CD4-positive, alpha-beta T cell treated with Interleukin-6 for 4 hours (primary cell): ENCODE results near the gene POLN.

ENCODE experiments used
- DNase-seq: peaks from one replicate; pipeline ENCODE4 v3.0.0-alpha.2; 2020; ENCODE audit warnings: mixed read lengths

POLN gene

DNA sequence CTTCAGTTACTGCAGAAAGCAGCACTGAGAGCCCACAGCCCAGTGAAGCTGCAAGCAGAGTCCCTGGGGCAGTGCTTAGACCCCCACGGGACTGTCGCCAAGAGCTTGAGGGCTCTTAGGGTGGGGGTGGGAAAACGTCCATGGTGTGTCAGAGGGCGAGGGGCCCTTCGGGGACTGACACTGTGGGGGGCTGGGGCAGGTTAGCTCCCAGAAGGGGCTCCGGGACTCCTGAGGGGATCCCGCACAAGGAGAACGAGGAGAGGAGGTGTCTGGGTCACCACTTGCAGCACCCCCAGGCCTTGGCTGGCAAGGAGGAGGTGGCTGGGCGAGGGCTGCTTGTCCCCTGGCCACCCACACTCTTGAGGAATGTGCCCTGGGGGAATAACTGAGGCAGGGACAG, 162.0 kb downstream of the POLN start:
- DNase-seq = no peak

GRCh38 chr4:2079006-2079405, 162.9 kb downstream of the POLN start:
- DNase-seq = no peak

DNA sequence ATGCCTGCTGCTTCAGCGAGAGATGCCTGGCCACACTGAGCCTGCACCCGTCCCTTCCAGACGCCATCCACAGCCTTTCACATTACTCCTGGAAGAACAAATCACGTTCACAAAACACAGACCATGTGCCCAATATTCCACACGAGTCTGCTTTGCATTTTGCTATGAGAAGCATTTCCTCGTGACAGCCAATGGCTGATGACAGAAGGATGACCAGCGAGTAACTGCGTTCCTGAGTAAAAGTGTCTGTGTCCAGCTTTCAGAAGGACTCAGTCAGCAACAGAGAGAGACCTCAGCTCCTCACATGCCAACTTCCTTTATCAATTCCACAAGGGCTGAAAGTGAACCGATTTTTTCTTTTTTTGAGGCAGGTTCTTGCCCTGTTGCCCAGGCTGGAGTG, 163.3 kb downstream of the POLN start:
- DNase-seq = no peak

- no peak for DNase-seq
These were observed 164.1 kb downstream of the POLN start for GRCh38 chr4:2077537-2078460.

DNA sequence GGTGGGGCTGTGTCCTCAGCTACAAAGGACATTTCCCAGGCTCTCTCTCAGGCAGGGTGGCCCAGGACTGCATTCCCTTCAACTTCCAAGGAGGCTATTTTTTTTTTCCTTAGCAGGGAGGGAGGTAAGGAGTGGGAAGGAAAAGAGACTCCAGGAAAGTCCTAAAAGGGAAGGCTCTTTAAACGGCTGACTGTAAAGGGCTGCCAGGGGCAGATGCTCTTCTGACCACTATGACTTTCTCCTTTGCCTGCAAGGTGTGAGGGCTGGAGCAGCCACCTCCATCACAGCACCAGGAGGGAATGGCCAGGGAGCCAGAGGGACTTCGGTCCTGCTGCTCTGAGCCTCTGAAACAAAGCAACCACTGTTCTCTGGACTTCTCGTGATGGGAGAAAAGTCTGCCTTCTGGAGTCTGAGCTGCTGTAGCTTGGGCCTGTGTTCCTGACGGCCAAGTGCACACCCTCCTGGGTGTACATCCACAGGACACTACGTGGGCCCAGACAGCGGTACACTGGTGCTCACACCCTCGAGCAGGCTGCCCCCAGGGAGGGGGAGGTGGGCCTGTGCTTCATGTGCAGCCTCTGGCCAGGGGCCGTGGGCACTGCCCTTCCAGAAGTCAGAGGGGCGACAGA, 164.9 kb downstream of the POLN start:
- DNase-seq = no peak

DNA sequence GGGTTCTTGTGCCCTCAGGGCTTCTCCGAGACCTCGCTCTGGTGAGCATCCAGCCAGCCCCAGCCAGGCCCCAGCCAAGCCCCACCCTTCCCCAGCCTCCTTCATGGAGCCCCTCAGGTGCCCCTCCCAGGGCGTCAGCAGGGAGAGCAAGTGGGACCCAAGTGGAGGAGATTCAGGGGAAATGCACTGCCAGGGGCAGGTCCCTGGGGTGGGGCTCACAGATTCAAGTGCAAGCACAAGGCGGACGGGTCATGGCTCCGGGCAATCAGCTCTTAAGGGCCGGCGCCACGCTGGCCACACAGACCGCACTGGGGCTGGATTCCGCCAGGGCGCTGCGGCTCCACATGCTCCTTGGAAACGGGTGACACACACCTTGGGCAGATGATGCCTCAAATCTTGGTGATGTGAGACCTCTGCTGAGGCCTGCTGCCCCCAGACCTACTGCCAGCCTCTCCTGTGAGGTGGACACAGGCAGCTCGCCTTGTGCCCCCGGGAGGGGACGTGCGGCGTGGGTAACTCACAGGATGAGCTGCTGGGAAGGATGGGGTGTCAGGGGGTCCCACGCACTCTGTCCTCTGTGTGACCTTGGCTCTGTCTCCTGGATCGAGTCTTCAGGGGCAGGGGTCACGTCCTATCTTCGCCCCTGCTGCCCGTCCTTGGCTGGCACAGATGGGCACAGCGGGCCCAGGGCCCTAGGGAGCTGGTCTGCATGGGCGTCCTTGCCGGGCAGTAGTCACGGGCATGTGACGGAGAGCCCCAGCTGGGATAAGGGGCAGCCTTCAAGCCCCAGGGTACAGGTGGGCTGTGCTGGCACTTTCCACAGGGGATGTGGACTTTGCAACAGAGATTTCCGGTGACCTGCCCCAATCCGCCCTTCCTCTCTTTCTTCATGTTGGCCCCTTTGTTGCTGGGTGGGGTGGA, 165.7 kb downstream of the POLN start:
- no peak for DNase-seq

- DNase-seq = no peak
These were observed 166.5 kb downstream of the POLN start for GRCh38 chr4:2075171-2075986.

DNA sequence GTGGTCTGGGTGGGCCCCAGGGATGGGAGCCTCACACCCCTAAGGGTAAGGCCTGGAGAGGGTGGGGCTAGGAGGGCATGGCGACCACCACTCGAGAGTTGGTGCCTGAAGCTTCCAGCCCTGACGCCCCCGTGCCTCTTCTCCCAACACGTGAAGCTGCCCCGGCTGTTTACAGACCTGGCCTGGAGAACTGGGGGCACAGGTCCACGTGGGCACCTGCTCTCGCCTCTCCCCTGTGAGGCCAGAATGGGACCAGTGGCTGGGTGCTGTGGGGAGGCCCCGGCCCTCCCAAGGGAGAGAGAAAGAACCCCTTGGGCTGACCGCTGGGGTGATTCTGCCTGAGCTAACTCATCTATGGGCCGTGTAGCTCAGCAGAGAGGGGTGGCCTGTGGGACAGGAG, 167.3 kb downstream of the POLN start:
- no peak for DNase-seq

GRCh38 chr4:2073808-2074481, 168.0 kb downstream of the POLN start:
- no peak for DNase-seq

DNA sequence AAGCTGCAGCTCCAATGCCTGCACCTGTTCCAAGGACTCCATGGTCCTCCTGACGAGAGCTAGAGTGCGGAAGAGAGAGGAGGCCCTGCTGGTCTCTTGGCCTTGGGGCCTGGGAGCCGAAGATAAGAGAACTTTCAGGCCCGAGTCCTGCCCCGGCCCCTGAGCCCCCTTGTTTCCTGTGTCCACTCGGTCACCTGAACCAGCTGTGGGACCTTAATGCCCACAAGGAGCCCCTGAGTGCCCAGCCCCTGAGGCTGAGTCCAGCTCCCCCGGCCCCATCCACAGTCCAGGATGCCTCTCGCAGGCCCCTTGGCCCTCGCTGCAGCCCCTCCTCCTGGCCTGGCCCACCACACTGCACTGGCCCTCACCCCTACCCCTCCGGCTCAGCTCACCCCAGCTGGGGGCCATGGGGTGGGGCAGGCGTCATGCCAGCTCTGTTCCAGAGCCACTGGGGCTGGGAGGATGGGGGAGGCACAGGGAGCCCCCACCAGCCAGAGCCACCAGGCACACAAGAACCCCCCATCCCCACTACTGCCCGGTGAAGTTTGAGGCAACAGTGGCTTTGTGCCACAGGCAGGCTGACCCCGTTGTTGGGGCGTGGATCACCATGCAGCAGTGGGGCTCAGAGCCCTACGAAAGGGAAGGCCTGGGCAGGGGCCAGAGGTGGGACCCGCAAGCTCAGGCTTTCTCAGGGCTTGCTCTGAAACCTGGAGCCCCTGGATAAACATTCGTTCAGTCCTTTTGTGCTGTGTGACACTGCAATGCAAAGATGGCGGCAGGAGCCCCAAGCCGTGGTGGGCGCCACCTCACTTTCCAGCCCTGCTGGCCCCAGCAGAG, 168.7 kb downstream of the POLN start:
- no peak for DNase-seq

DNA sequence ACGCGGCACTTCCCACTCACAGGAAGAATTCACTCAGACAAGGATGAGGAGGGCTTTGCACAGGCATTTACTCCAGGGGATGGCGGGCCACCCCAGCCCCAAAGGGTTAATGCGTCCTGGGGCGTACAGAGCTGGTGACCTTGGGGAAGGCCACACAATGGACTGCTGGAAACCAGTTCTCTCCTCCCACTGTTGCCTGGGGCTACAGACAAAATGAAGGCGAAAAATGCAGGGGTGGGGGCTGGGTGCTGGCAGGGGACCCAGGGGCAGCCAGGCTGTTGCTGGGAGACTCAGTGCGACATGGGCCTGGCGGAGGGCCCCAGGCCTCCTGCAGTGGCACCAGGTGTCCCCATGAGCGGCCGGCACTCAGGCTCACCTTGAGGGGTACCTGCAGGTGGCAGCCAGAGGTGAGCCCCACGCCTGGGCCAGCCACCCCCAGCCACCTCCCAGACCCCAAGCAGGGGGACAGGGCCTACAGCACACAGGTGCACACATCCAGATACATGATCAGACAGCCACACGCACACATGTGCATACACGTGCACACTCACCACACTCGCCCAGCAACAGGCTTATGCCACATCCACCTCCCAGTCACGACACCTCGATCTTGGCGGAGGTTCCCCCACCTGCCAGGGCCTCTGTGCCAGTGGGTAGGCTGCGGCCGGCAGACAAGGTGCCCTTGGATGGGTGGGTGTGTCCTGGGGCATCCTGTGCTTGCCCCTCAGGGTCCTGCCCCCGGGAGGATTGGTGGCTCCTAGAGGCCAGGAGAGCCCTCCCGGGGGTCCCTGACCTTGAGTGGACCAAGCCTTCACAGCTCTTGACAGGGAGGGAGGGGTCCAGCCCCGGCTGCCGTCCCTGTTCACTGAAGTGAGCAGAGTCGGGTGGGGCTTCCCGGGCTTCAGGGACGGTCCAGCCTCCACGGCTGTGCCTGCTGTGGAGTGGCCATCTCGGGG, 169.7 kb downstream of the POLN start:
- no peak for DNase-seq

DNA sequence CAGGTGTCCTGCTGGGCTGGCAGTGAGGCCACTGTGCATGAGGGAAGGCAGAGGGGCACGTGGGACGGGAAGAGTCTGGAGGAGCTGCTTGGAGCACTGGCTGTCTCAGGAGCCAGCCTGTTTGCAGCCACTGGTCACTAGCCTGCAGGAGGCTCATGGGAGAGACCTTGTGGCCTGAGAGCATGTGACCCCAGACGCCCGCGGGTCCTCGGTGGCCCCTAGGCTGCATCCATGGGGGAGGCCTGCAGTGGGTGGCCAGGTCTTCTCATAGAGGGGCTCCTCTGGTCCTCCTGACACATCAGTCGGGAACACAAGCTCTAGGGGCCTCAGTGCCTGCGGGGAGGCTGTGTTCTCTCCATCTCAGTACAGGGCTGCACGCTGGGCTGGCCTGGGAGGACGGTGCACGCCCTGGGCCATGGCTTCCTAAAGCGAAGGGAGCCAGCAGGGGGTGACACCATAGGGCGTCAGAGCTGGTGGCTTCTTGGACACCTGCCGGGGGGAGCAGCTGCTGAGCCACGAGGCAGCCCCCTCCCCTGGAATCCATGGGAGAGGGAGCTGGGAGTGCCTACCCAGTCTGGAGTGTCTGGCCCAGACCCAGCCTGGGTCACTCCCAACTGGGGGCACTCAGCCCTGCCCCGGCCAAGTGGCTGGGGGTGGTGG, 170.5 kb downstream of the POLN start:
- DNase-seq = no peak

GRCh38 chr4:2070421-2071251, 171.3 kb downstream of the POLN start:
- DNase-seq = no peak

DNA sequence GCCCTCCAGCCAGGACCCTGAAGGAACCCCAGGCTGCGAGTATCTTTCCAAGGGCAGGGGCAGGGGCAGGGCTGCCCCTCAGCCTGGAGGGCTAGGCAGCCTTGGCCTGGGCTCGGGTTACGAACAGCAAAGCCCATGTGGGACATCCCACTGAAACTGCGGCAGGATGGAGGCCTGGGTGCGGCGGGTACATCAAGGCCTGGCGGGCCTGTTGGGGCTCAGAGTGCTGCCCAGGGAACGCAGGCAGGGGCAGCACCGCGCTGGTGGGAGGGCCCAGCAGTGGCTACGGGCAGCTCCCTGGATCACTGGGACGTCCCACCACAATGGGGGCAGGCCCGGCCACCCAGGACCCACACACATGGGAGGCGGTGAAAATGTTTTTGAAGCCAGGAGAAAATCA, 171.9 kb downstream of the POLN start:
- DNase-seq = no peak

DNA sequence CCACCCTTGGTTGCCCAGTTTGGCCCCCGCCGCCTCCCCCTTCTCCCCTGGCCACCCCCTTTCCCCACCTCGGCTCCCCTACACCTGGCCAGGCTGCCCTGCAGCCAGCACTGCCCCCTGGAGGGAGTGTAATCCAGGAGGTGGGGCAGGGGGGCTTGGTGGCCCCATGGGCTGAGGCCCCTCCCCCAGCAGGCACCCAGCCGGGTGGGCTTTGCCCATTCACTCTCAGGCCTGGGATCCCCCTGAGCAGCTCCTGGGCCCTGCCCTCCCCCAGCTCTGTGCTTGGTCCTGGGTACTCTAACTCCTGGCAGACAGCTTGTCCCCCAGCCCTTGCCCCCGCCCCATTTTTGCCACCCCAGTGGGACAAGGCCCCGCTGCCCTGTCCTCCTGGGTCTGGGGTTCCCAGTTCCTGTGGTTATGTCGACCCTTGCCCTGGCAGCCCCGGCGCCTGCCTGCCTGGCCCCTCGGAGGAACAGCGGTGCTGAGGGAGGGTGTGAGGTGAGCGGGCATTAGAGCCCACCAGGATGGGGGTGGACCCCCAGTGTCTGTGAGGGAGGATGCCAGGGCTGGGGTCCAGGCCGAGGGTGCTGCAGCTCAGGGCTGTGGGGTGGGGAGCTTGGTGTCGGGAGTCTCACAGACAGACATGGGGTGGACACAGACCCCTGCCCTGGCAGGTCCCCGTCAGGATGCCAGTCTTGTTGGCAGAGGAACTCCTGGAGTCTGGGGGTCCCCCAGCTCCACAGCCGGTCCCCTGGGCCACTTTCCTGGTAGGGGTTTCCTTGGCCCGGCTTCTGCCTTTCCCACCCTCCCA, 172.6 kb downstream of the POLN start:
- no peak for DNase-seq

GRCh38 chr4:2068566-2068965, 173.4 kb downstream of the POLN start:
- no peak for DNase-seq

- DNase-seq = no peak
These were observed 173.8 kb downstream of the POLN start for GRCh38 chr4:2068198-2068470.
